Neuronal stem cell (in vitro differentiated cells): ENCODE measurements around the gene GRIP1.

Experiments
- DNase-seq: peaks from one replicate; pipeline ENCODE4 v3.0.0-alpha.2; 2013; ENCODE audit warnings: low spot score
- H2AFZ ChIP-seq: one replicate; pipeline ENCODE4 v1.6.1; 2013; ENCODE audit warnings: mild to moderate bottlenecking, low read length, inconsistent platforms
- H2AK5ac ChIP-seq: 2 replicates; pipeline ENCODE4 v1.6.1; 2013; ENCODE audit warnings: low read depth, mild to moderate bottlenecking, inconsistent platforms, low read length, moderate library complexity, mixed read lengths
- H2BK120ac ChIP-seq: 2 replicates; pipeline ENCODE4 v1.6.1; 2013; ENCODE audit warnings: low read depth, mild to moderate bottlenecking, inconsistent platforms, low read length, moderate library complexity, mixed read lengths
- H2BK12ac ChIP-seq: one replicate; pipeline ENCODE4 v1.6.1; 2013; ENCODE audit warnings: low read length, inconsistent platforms
- H2BK15ac ChIP-seq: 2 replicates; pipeline ENCODE4 v1.6.1; 2013; ENCODE audit warnings: mild to moderate bottlenecking, low read length, inconsistent platforms, mixed read lengths
- H2BK5ac ChIP-seq: one replicate; pipeline ENCODE4 v1.6.1; 2013; ENCODE audit warnings: inconsistent platforms, mild to moderate bottlenecking, low read length, moderate library complexity
- H3K14ac ChIP-seq: one replicate; pipeline ENCODE4 v1.6.1; 2013; ENCODE audit warnings: low read length, inconsistent platforms
- H3K18ac ChIP-seq: 2 replicates; pipeline ENCODE4 v1.6.1; 2013; ENCODE audit warnings: low read length, inconsistent platforms
- H3K23ac ChIP-seq: 2 replicates; pipeline ENCODE4 v1.6.1; 2013; ENCODE audit warnings: low read depth, mild to moderate bottlenecking, mixed read lengths, low read length, inconsistent platforms; ENCODE audit not compliant: poor library complexity
- H3K27ac ChIP-seq: replicated peaks from 3 replicates; pipeline ENCODE4 v1.5.1; 2013; ENCODE audit warnings: low read length, inconsistent platforms
- H3K27me3 ChIP-seq, 3 experiments: 2 replicates each; pipeline ENCODE4 v1.6.1; 2013; ENCODE audit warnings: low read length in 3 of 3, mild to moderate bottlenecking in 2 of 3, inconsistent platforms in 1 of 3, low read depth in 1 of 3, mixed read lengths in 1 of 3, moderate library complexity in 1 of 3; ENCODE audit not compliant: control insufficient read depth in 3 of 3, insufficient read depth in 3 of 3
- H3K36me3 ChIP-seq, 2 donors: replicated peaks in 1 of 2; 2 replicates each; pipeline ENCODE4 v1.6.1; 2013; ENCODE audit warnings: low read length in 2 of 2; ENCODE audit not compliant: control insufficient read depth in 2 of 2, insufficient read depth in 2 of 2
- H3K4ac ChIP-seq: 2 replicates; pipeline ENCODE4 v1.6.1; 2013; ENCODE audit warnings: inconsistent platforms, mild to moderate bottlenecking, low read length, moderate library complexity
- H3K4me1 ChIP-seq, 2 donors: 1 replicate in 1 of 2; 2 replicates in 1 of 2; pipeline ENCODE4 v1.6.1; 2013; ENCODE audit warnings: low read length in 2 of 2, low read depth in 1 of 2; ENCODE audit not compliant: control insufficient read depth in 2 of 2, insufficient read depth in 1 of 2
- H3K4me2 ChIP-seq: one replicate; pipeline ENCODE4 v1.6.1; 2013; ENCODE audit warnings: mild to moderate bottlenecking, low read length, inconsistent platforms; ENCODE audit not compliant: insufficient read depth, poor library complexity, severe bottlenecking
- H3K4me3 ChIP-seq, 2 donors: 2 replicates each; pipeline ENCODE4 v1.5.1; 2013; ENCODE audit warnings: low read length in 2 of 2, mild to moderate bottlenecking in 2 of 2, inconsistent platforms in 1 of 2, moderate library complexity in 1 of 2
- H3K79me1 ChIP-seq: one replicate; pipeline ENCODE4 v1.6.1; 2013; ENCODE audit warnings: low read depth, mild to moderate bottlenecking, inconsistent platforms, low read length, moderate library complexity
- H3K9ac ChIP-seq: one replicate; pipeline ENCODE4 v1.6.1; 2013; ENCODE audit warnings: mild to moderate bottlenecking, low read depth, low read length, inconsistent platforms; ENCODE audit not compliant: poor library complexity
- H3K9me3 ChIP-seq, 2 donors: replicated peaks in 1 of 2; 2 replicates each; pipeline versions ENCODE3 to v1.6.1; 2013; ENCODE audit warnings: low read length in 2 of 2, mild to moderate bottlenecking in 2 of 2, inconsistent platforms in 1 of 2, low read depth in 1 of 2, mixed read lengths in 1 of 2, moderate library complexity in 1 of 2; ENCODE audit not compliant: control insufficient read depth in 2 of 2, insufficient read depth in 1 of 2
- H4K8ac ChIP-seq: one replicate; pipeline ENCODE4 v1.6.1; 2013; ENCODE audit warnings: low read depth, mild to moderate bottlenecking, inconsistent platforms, low read length, moderate library complexity
- H4K91ac ChIP-seq: one replicate; pipeline ENCODE4 v1.6.1; 2013; ENCODE audit warnings: low read length, low read depth, mild to moderate bottlenecking, inconsistent platforms; ENCODE audit not compliant: poor library complexity
- WGBS, 2 donors: extraction: QIAGEN DNeasy Blood & Tissue Kit; methylation state at CpG; one replicate each; pipeline ENCODE4 v1.1.7; 2013; ENCODE audit warnings: missing lambda C conversion rate in 2 of 2, mixed read lengths in 1 of 2; ENCODE audit not compliant: insufficient read length in 2 of 2, insufficient replicate concordance in 1 of 2; ENCODE audit errors: extremely low coverage in 2 of 2; 5-methylcytosine and 5-hydroxymethylcytosine counted together

Gene GRIP1

DNA sequence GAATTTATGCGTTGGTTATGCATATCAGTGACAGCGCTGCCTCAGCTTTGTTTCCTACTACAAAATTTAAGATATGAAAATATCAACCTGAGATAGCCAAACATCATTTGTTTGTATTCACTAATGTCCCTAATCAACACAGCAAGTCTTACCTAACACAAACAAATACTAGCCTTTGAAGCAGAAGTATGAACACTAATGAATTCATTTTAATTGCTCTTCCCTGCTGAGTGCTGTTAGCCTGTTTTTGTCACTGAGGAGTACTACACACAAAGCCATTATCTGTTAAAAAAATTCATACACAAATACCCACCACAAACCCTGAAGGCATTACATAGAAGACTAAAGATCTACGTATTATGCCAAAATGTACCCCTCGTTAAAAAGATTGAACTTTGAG is 225.8 kb downstream of the GRIP1 start:
- no peak overlapping the region for H3K4ac ChIP-seq
- no peak for DNase-seq
- no peak overlapping the region for H3K9ac ChIP-seq
- no peak overlapping the region for H2AFZ ChIP-seq
- H3K4me1 ChIP-seq: peaks cover 0 to 3% of the 10 kb centered on the region in 2 donors
- no peak overlapping the region for H2BK15ac ChIP-seq
- no peak overlapping the region for H2BK120ac ChIP-seq
- WGBS, 2 donors: no CpG with 5 or more reads among the region's 4 CpGs
- peaks cover 0 to 1% of the 10 kb centered on the region in 2 donors for H3K9me3 ChIP-seq
- no peaks in the 10 kb centered on the region for H3K27me3 ChIP-seq
- no peak overlapping the region for H2BK5ac ChIP-seq
- no peak overlapping the region for H2BK12ac ChIP-seq
- H3K36me3 ChIP-seq: peaks cover 0 to 2% of the 10 kb centered on the region in 2 donors
- no peak overlapping the region for H4K91ac ChIP-seq
- H4K8ac ChIP-seq: no peak overlapping the region
- H3K18ac ChIP-seq: no peak overlapping the region
- H3K14ac ChIP-seq: no peak overlapping the region
- no peaks in the 10 kb centered on the region for H3K79me1 ChIP-seq
- H2AK5ac ChIP-seq: no peak overlapping the region
- H3K27ac ChIP-seq: no peak overlapping the region
- no peak overlapping the region for H3K4me2 ChIP-seq
- no peak overlapping the region for H3K4me3 ChIP-seq
- H3K23ac ChIP-seq: no peak overlapping the region

DNA sequence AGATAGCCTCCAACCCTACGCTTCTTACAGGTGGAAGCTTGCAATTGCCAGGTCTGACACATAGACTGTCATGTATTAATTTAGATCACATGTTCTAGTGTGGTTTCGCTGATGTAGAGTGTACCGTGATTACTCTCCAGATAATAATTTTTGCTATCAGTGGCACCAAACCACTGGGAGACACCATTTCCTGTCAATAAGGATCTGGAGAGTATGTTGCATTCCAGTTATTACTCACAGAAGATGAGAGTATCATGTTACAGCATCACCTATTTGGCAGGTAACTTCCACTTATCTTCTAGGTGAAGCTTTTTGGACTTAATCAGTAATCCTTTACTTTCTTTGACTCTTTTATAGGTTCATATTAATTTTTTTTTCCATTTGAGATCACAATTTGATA is 229.3 kb downstream of the GRIP1 start:
- Histone ChIP-seq H2BK5ac (no peak overlapping the region), H3K36me3 (peaks cover 0 to 2% of the 10 kb centered on the region in 2 donors), H3K27ac (no peak overlapping the region), H3K79me1 (no peaks in the 10 kb centered on the region), H3K4me3 (no peak overlapping the region), H2BK15ac (no peak overlapping the region), H3K27me3 (no peaks in the 10 kb centered on the region), H3K9me3 (peaks cover 0 to 1% of the 10 kb centered on the region in 2 donors), H2AK5ac (no peak overlapping the region), H4K8ac (no peak overlapping the region), H3K14ac (no peak overlapping the region), H2AFZ (no peak overlapping the region), H3K4me2 (no peak overlapping the region), H3K4me1 (peaks cover 1 to 3% of the 10 kb centered on the region in 2 donors), H4K91ac (no peak overlapping the region), H3K4ac (no peak overlapping the region), H3K9ac (no peak overlapping the region), H3K18ac (no peak overlapping the region), H3K23ac (no peak overlapping the region), H2BK12ac (no peak overlapping the region), H2BK120ac (no peak overlapping the region)
- no CpG with 5 or more reads among the region's 3 CpGs for WGBS, 2 donors
- no peak for DNase-seq

DNA sequence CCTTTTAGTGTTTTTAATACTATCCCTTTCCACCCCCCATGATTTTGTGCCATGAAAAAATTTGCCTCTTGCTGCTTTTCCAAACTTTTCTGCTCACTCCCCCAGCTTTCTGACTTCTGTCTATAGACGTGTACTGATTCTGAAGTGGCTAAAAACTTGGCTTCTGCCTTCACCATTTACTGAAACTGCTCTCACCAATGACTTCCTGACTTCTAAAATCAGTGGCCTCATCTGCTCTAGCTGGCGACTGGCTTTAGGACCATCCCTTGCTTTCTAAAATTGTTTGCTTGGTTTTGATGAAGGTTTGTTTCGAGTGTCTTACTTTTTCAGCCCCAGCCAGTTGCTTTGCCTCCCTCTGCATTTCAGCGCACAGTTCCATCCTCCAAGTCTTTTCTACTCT is 231.2 kb downstream of the GRIP1 start:
- no peak for DNase-seq
- no CpG with 5 or more reads among the region's 4 CpGs for WGBS, 2 donors
- H2AK5ac ChIP-seq: no peak overlapping the region
- H3K27ac ChIP-seq: no peak overlapping the region
- H3K4me1 ChIP-seq: peaks cover 1 to 3% of the 10 kb centered on the region in 2 donors
- peaks cover 0 to 1% of the 10 kb centered on the region in 2 donors for H3K9me3 ChIP-seq
- H2AFZ ChIP-seq: no peak overlapping the region
- H3K36me3 ChIP-seq: peaks cover 0 to 2% of the 10 kb centered on the region in 2 donors
- no peak overlapping the region for H3K23ac ChIP-seq
- no peaks in the 10 kb centered on the region for H3K79me1 ChIP-seq
- H4K8ac ChIP-seq: no peak overlapping the region
- H2BK5ac ChIP-seq: no peak overlapping the region
- H2BK120ac ChIP-seq: no peak overlapping the region
- H3K14ac ChIP-seq: no peak overlapping the region
- no peak overlapping the region for H2BK12ac ChIP-seq
- no peak overlapping the region for H3K4ac ChIP-seq
- no peak overlapping the region for H3K4me3 ChIP-seq
- H3K4me2 ChIP-seq: no peak overlapping the region
- H3K18ac ChIP-seq: no peak overlapping the region
- no peak overlapping the region for H2BK15ac ChIP-seq
- no peak overlapping the region for H3K9ac ChIP-seq
- H4K91ac ChIP-seq: no peak overlapping the region
- no peaks in the 10 kb centered on the region for H3K27me3 ChIP-seq

DNA sequence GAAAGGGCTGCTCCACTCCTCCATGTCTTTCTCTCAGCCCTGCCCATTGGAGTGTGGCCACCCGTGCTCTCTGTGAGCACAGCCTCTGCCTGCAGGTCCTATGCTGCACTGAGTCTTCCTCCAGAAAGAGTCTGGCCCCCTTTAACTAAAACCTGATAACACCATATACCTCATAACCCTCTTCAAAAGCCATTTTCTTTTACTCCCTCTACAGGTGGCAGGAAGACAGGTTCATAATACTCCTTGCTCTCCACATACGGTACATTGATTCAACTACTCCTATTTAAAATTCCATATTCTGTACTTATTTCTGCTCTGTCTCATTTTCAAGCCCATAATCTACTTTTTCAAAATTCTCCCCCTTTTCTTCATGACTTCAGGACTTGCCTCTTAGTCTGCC is 232.6 kb downstream of the GRIP1 start:
- no peak for DNase-seq

More for the DNA sequence above, 232.6 kb downstream of the GRIP1 start:
- H2AK5ac ChIP-seq: no peak overlapping the region
- H3K18ac ChIP-seq: no peak overlapping the region
- peaks cover 0 to 1% of the 10 kb centered on the region in 2 donors for H3K9me3 ChIP-seq
- no peak overlapping the region for H2BK15ac ChIP-seq
- peaks cover 0 to 2% of the 10 kb centered on the region in 2 donors for H3K36me3 ChIP-seq
- H4K91ac ChIP-seq: no peak overlapping the region
- no peak overlapping the region for H3K4me3 ChIP-seq
- no peak overlapping the region for H3K23ac ChIP-seq
- H3K4me1 ChIP-seq: peaks cover 1 to 3% of the 10 kb centered on the region in 2 donors
- H3K79me1 ChIP-seq: no peaks in the 10 kb centered on the region
- no peak overlapping the region for H2BK5ac ChIP-seq
- no peak overlapping the region for H2BK12ac ChIP-seq
- H3K27me3 ChIP-seq: no peaks in the 10 kb centered on the region
- H3K4me2 ChIP-seq: no peak overlapping the region
- no peak overlapping the region for H2BK120ac ChIP-seq
- no peak overlapping the region for H3K27ac ChIP-seq
- no peak overlapping the region for H3K14ac ChIP-seq
- H2AFZ ChIP-seq: no peak overlapping the region
- H3K4ac ChIP-seq: no peak overlapping the region
- no CpG with 5 or more reads among the region's 2 CpGs for WGBS, 2 donors
- H3K9ac ChIP-seq: no peak overlapping the region
- no peak overlapping the region for H4K8ac ChIP-seq
